SJSA1 (cell line): ENCODE data around the gene DHX34. TPM values are rescaled to one million over a fixed set of nuclear protein-coding genes. Genes with fewer than 3 reads are reported as not detected.

Experiments used
- DNase-seq, 2 experiments: peaks; one replicate each; pipeline ENCODE4 v3.0.0-alpha.2; 2015 to 2020; ENCODE audit warnings: low spot score in 2 of 2, low read depth in 1 of 2
- H3K27ac ChIP-seq: fragments of 250-450 bp; sonication (Bioruptor Pico); 2 replicates; pipeline ENCODE4 v1.5.1; 2020; ENCODE audit warnings: mild to moderate bottlenecking, moderate library complexity
- H3K27me3 ChIP-seq: fragments of 250-450 bp; sonication (Bioruptor Pico); replicated peaks from 2 replicates; pipeline ENCODE4 v1.5.1; 2020; ENCODE audit warnings: mild to moderate bottlenecking, moderate library complexity
- H3K36me3 ChIP-seq: fragments of 250-450 bp; sonication (Bioruptor Pico); 2 replicates; pipeline ENCODE4 v1.5.1; 2020; ENCODE audit warnings: mild to moderate bottlenecking
- H3K4me1 ChIP-seq: fragments of 250-450 bp; sonication (Bioruptor Pico); replicated peaks from 2 replicates; pipeline ENCODE4 v1.6.1; 2021; ENCODE audit warnings: mild to moderate bottlenecking
- H3K4me3 ChIP-seq: fragments of 250-450 bp; sonication (Bioruptor Pico); 2 replicates; pipeline ENCODE4 v1.5.1; 2020; ENCODE audit warnings: mild to moderate bottlenecking
- H3K9me3 ChIP-seq: fragments of 250-450 bp; sonication (Bioruptor Pico); replicated peaks from 2 replicates; pipeline ENCODE4 v1.5.1; 2020; ENCODE audit warnings: mild to moderate bottlenecking
- total RNA-seq: library from RNA; depleted of rRNA; stranded (reverse); fragments of >200 nt; shearing (Covaris generic); gene quantifications from 2 replicates; pipeline ENCODE4 v1.2.3, GENCODE V29; 2014; rRNA removed

The DHX34 gene
- total RNA-seq, 1 experiment from 2014 or later, result 16.4 TPM

- Histone ChIP-seq H3K36me3 (no peaks in the 10 kb centered on the region), H3K4me3 (no peak overlapping the region), H3K27ac (no peak overlapping the region), H3K9me3 (no peaks in the 10 kb centered on the region), H3K27me3 (0 out of 2 replicates have a peak, but pooled peaks cover 4% of the 10 kb centered on the region), H3K4me1 (peaks cover 19% of the 10 kb centered on the region)
- DNase-seq, result no peak
Measured at GRCh38 chr19:47430041-47430802, 81.1 kb downstream of the DHX34 start.

GRCh38 chr19:47432091-47432490 lies 83.0 kb downstream of the DHX34 start:
- no peak for DNase-seq
- Histone ChIP-seq H3K4me3 (no peak overlapping the region), H3K27ac (no peak overlapping the region), H3K9me3 (no peaks in the 10 kb centered on the region), H3K4me1 (peaks cover 21% of the 10 kb centered on the region), H3K36me3 (no peaks in the 10 kb centered on the region), H3K27me3 (0 out of 2 replicates have a peak, but pooled peaks cover 4% of the 10 kb centered on the region)

Other genes with a start within 250 kb of the DHX34 start
- gene ZC3H4, start 235.5 kb upstream of the DHX34 start, total RNA-seq, result 6.8 and 11.1 TPM in 2 replicates
- gene SAE1, start 218.5 kb upstream of the DHX34 start, total RNA-seq, result 321 and 324 TPM in 2 replicates
- 4.5 and 10.1 TPM in 2 replicates for gene BBC3, start 118.1 kb upstream of the DHX34 start, total RNA-seq
- 8.0 and 12.1 TPM in 2 replicates for gene CCDC9, start 92.8 kb upstream of the DHX34 start, total RNA-seq
- 2.4 and 2.5 TPM in 2 replicates for gene INAFM1, start 74.4 kb upstream of the DHX34 start, total RNA-seq
- gene C5AR1, start 39.5 kb upstream of the DHX34 start, total RNA-seq, result not detected in 2 replicates
- gene C5AR2, start 17.1 kb upstream of the DHX34 start, total RNA-seq, result not detected in 2 replicates
- gene MEIS3, start 70.2 kb downstream of the DHX34 start, total RNA-seq, result 25.0 and 50.8 TPM in 2 replicates
- gene SLC8A2, start 122.6 kb downstream of the DHX34 start, total RNA-seq, result not detected in 2 replicates
- gene KPTN, start 134.9 kb downstream of the DHX34 start, total RNA-seq, result 3.2 and 7.2 TPM in 2 replicates
- gene NAPA, start 165.7 kb downstream of the DHX34 start, total RNA-seq, result 87.5 and 132 TPM in 2 replicates
- gene ZNF541, start 223.8 kb downstream of the DHX34 start, total RNA-seq, result not detected in 2 replicates